Esophagus (tissue), 2 donors: Measurements from ENCODE around the gene SLC22A12. TPM values are rescaled to one million over a fixed set of nuclear protein-coding genes. Genes with fewer than 3 reads are reported as not detected.

Experiments
- H3K27ac ChIP-seq, 2 donors: one replicate each; pipeline ENCODE4 v1.5.1; 2013; ENCODE audit warnings: low read depth in 2 of 2, mild to moderate bottlenecking in 2 of 2, inconsistent platforms in 1 of 2, low read length in 1 of 2, moderate library complexity in 1 of 2
- H3K27me3 ChIP-seq, 2 donors: one replicate each; pipeline ENCODE4 v1.6.1; 2013; ENCODE audit warnings: low read length in 2 of 2, control low read depth in 1 of 2, mild to moderate bottlenecking in 1 of 2; ENCODE audit not compliant: insufficient read depth in 2 of 2, control insufficient read depth in 1 of 2
- H3K36me3 ChIP-seq, 2 donors: one replicate each; pipeline ENCODE4 v1.6.1; 2013; ENCODE audit warnings: low read length in 1 of 2; ENCODE audit not compliant: control insufficient read depth in 2 of 2, insufficient read depth in 2 of 2
- H3K4me1 ChIP-seq, 2 donors: one replicate each; pipeline ENCODE4 v1.6.1; 2013; ENCODE audit warnings: low read length in 1 of 2; ENCODE audit not compliant: control insufficient read depth in 2 of 2, insufficient read depth in 2 of 2
- H3K4me3 ChIP-seq, 2 donors: one replicate each; pipeline ENCODE4 v1.5.1; 2013; ENCODE audit warnings: low read length in 2 of 2, mild to moderate bottlenecking in 2 of 2, low read depth in 1 of 2, moderate library complexity in 1 of 2
- H3K9me3 ChIP-seq, 2 donors: one replicate each; pipeline ENCODE4 v1.6.1; 2013; ENCODE audit warnings: mild to moderate bottlenecking in 2 of 2, low read depth in 1 of 2, low read length in 1 of 2, moderate library complexity in 1 of 2; ENCODE audit not compliant: control insufficient read depth in 2 of 2, insufficient read depth in 1 of 2
- WGBS, 2 donors: extraction: QIAGEN DNeasy Blood & Tissue Kit; methylation state at CpG; one replicate each; pipeline ENCODE4 v1.1.7; 2013; 5-methylcytosine and 5-hydroxymethylcytosine counted together
- polyA plus RNA-seq, 2 donors: library from polyadenylated mRNA; stranded (reverse); fragments of 200-250 nt; gene quantifications; one replicate each; pipeline ENCODE4 v1.2.3, GENCODE V29; 2013
- donor health status: healthy with polysubstance abuse.
- donor health status: Bipolar disorder and iron deficiency.

Gene SLC22A12
- polyA plus RNA-seq, 2 donors: not detected

DNA sequence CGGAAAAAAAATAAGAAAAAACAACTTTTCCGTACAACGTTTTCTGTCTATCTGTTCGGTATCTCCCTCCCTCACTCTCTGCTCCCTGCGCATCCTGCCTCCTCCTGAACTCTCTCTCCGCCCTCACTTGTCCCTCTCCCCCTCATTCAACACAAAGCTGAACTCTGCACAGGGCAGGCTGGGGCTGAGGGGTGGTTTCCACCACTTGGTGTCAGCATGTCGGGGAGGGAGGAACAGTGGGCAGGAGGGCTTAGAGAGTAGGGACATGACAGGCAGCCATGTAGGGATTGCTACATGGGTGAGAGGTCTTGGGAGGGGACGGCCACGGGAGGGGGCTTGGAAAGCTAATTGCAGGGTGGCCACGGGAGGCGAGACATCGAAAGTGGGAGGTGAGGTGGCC lies 17.6 kb downstream of the SLC22A12 start:
- H3K27me3 ChIP-seq: no peaks in the 10 kb centered on the region
- H3K4me1 ChIP-seq: peaks cover 3% of the 10 kb centered on the region in 2 donors
- no peak overlapping the region for H3K4me3 ChIP-seq
- H3K27ac ChIP-seq: no peak overlapping the region
- no peaks in the 10 kb centered on the region for H3K9me3 ChIP-seq
- H3K36me3 ChIP-seq: no peaks in the 10 kb centered on the region
- WGBS, 2 donors: 72 to 76% methylated on average over 12 of the region's 12 CpGs

DNA sequence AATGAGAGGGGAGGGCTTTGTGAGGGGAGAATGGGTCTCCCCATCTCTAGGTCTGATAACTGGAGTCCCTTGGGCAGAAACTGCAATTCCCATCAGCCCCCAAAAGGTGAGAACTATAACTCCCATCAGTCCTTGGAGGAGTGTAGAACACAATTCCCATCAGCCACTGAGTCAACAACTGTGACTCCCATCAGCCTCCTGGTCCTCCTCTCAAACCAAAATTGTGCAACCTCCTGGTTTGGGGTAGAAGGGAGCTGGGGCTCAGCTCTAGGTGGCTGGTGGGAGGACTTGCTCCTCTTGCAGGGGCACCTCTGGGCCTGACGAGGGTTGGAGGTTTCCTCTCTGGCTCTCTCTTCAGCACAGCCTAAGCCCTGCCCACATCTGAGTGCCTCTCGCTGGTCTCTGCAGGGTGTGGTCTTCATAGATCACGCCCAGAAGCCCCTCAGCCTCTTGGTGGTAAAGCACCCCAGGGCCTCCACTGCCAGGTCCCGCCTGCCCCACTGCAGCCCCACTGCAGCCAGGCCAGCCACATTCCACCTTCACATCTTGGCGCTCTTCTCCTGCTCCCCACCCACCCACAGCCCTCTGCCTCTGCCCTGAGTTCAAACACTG lies 18.5 kb downstream of the SLC22A12 start:
- Histone ChIP-seq H3K27ac (no peak overlapping the region), H3K27me3 (no peaks in the 10 kb centered on the region), H3K4me3 (no peak overlapping the region), H3K9me3 (no peaks in the 10 kb centered on the region), H3K4me1 (peaks cover 3% of the 10 kb centered on the region in 2 donors), H3K36me3 (no peaks in the 10 kb centered on the region)
- WGBS, 2 donors: 65 to 85% methylated on average over 5 of the region's 5 CpGs

DNA sequence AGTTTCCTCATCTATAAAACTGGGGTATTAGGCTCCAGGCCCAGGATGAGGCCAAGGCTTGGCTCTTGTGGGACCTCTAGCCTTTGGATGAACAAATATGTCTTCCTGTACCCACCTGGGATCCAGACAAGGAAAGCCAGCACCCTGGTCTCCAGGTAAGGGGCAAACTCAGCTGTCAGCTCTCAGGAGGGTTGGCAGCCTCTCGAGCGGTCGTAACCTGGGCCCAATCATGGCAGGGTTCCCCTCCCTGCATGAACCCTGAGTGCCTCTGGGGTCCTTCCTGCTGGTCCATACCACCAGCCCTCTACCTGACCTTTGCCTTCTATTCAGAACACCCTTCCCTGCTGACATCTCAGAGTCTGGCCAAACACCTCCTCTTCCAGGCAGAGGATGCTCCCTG lies 19.6 kb downstream of the SLC22A12 start:
- Histone ChIP-seq H3K27me3 (no peaks in the 10 kb centered on the region), H3K36me3 (peaks cover 0 to 3% of the 10 kb centered on the region in 2 donors), H3K4me1 (peaks cover 3% of the 10 kb centered on the region in 2 donors), H3K27ac (no peak overlapping the region), H3K9me3 (no peaks in the 10 kb centered on the region), H3K4me3 (no peak overlapping the region)
- 96 to 98% methylated on average over 3 of the region's 3 CpGs for WGBS, 2 donors

DNA sequence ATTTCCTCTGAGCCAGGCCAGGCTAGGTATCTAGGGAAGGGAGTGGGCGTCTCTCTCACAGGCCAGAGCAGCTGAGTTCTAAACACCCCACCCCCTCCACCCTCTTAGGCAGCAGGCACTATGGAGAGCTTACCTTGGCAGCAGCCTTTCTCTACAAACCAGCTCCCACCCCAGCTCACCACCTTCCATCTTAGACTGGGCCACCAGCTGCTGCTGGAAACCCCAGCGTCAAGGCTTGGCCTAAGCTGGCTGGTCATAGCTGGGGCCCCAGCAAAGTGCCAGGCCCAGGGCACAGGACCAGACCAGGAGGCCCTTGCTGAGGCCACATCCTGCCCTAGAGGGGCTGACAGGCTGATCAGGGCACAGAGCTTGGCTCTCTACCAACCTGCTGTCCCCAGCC lies 20.2 kb downstream of the SLC22A12 start:
- Histone ChIP-seq H3K4me3 (no peak overlapping the region), H3K27ac (no peak overlapping the region), H3K4me1 (peaks cover 3% of the 10 kb centered on the region in 2 donors), H3K9me3 (no peaks in the 10 kb centered on the region), H3K27me3 (no peaks in the 10 kb centered on the region), H3K36me3 (peaks cover 0 to 4% of the 10 kb centered on the region in 2 donors)
- 90 to 94% methylated on average over 2 of the region's 2 CpGs for WGBS, 2 donors

DNA sequence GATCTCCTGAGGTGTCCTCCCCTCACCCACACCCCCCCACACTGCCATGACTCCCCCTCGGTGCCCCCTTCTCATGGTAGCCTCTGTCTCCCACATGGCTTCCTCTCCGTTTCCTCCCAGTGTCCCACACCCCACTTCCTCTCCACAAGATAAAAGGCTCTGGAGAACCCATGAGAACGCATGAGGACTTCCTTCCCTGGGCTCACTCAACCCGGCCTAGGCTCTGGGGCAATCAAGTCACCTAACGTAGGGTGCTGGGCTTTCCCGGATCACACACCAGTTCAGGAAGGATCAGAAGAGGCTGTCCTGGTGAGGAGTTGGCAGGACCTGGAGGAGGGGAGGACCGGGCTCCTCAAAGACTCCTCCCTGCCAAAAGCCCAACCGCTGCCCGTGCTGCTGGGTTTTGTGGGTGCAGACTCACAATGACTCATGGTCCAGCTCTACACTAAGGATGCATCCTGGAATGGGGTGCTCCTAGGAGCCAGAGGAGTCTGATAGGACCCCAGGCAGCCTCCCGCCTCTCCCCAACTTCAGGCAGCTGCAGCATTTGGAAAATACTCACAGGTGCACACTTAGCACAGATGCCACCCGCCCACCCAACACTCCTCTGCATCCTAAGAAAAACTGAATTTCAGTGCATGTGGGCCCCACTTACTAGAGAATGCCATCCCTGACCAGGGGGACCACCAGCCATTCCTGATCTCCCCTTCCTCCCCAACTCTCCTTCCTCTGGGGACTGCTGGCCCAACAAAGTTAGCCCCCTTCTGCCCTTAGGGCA lies 21.0 kb downstream of the SLC22A12 start:
- no peaks in the 10 kb centered on the region for H3K9me3 ChIP-seq
- no peak overlapping the region for H3K27ac ChIP-seq
- H3K36me3 ChIP-seq: peaks cover 0 to 4% of the 10 kb centered on the region in 2 donors
- no peaks in the 10 kb centered on the region for H3K27me3 ChIP-seq
- peaks cover 3% of the 10 kb centered on the region in 2 donors for H3K4me1 ChIP-seq
- WGBS, 2 donors: 69 to 75% methylated on average over 11 of the region's 11 CpGs
- H3K4me3 ChIP-seq: no peak overlapping the region

DNA sequence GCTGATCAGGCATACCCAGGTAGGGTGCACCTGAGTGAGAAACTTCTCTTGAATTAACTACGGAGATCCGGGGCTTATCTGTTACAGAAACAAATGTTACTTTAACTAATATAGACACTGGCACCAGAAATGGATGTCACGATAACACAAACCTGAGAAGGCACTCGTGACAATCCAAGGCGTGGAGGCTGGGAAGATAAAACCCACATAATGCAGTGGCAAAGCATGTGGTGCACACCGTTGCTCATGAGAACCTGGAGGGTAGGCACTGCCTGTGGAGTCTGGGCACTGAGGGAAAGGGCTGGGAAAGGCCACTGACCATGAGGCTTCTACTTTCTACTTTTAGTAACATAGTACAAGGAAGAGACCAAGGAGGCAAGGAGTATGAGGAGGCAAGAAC lies 22.6 kb downstream of the SLC22A12 start:
- 84 to 86% methylated on average over 6 of the region's 6 CpGs for WGBS, 2 donors
- Histone ChIP-seq H3K9me3 (no peaks in the 10 kb centered on the region), H3K4me1 (no peaks in the 10 kb centered on the region), H3K27ac (no peak overlapping the region), H3K27me3 (no peaks in the 10 kb centered on the region), H3K4me3 (no peak overlapping the region), H3K36me3 (peaks cover 0 to 4% of the 10 kb centered on the region in 2 donors)

DNA sequence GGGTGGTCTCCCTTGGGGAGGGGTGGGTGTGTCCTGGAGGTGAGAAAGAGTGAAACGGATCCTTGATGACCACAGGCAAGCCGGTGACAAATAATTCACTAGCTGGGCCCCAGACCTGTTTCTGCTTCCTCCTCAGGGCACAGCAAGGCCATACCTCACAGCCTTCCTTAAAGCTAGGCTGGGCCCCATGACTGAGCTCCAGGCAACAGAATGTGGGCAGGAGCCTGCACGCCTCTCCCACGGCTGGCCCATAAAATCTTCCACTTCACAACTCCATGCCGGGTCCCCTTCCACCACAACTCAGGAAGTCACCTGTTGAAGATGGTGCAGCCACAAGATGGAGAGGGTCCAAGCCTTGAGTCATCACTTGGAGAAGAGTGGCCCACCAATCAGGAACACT lies 23.9 kb downstream of the SLC22A12 start:
- no peaks in the 10 kb centered on the region for H3K4me1 ChIP-seq
- H3K9me3 ChIP-seq: no peaks in the 10 kb centered on the region
- H3K36me3 ChIP-seq: peaks cover 0 to 4% of the 10 kb centered on the region in 2 donors
- no peak overlapping the region for H3K4me3 ChIP-seq
- no peak overlapping the region for H3K27ac ChIP-seq
- no peaks in the 10 kb centered on the region for H3K27me3 ChIP-seq
- 68 to 74% methylated on average over 5 of the region's 5 CpGs for WGBS, 2 donors

DNA sequence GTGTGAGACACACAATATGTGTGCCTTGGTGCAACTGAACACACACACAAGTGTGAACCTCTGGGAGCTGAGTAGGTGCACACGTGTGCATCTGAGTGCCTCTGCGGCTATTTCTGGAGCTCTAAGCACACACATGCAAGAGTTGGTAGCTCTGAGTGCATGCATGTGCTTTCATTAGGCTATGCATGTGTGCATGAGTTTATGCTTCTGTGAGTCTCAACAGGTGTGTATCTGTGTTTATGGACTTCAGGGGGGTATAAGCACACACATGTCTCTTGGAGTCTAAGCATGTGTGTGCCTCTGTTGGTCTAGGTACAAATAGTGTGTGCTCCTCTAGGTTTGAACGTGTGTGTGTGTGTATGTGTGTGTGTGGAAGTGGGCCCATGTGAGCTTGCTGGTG lies 25.8 kb downstream of the SLC22A12 start:
- Histone ChIP-seq H3K27me3 (no peaks in the 10 kb centered on the region), H3K4me1 (peaks cover 0 to 2% of the 10 kb centered on the region in 2 donors), H3K36me3 (peaks cover 0 to 4% of the 10 kb centered on the region in 2 donors), H3K9me3 (no peaks in the 10 kb centered on the region), H3K4me3 (no peak overlapping the region), H3K27ac (no peak overlapping the region)
- WGBS, 2 donors: 82 to 87% methylated on average over 3 of the region's 3 CpGs

DNA sequence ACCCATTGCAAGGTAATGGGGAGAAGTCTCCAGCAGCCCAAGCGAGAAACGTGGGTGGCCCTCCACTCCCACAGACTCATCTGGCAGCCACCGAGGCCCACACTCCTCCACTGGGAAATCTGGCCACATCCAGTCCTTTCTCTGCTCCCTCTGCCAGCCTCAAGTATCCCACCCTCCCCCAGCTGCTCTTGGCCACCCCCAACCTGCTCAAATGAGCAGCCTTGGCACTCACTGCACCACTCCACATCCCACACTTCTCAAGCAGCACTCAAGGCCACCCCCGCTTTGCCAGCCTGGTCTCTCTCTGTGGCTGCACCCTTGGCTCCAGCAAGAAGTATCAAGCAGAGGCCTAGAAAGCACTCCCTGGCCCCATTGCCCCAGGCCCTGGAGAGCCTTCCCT lies 28.2 kb downstream of the SLC22A12 start:
- H3K27ac ChIP-seq: no peak overlapping the region
- peaks cover 0 to 2% of the 10 kb centered on the region in 2 donors for H3K4me1 ChIP-seq
- H3K9me3 ChIP-seq: no peaks in the 10 kb centered on the region
- 86 to 91% methylated on average over 4 of the region's 4 CpGs for WGBS, 2 donors
- H3K4me3 ChIP-seq: no peak overlapping the region
- no peaks in the 10 kb centered on the region for H3K27me3 ChIP-seq
- peaks cover 0 to 4% of the 10 kb centered on the region in 2 donors for H3K36me3 ChIP-seq
